HG02763 (cell line): ENCODE results near the gene RAP1GDS1.
"Not testable (repeated sequence)": the region's sequence is repeated elsewhere in the genome, so short reads cannot be mapped to it uniquely, and the experiment has no call there.

ENCODE experiments used
- ATAC-seq: cut with Tn5 transposase; IDR thresholded peaks from one replicate; pipeline ENCODE4 v1.9.1; 2021; ENCODE audit warnings: mild to moderate bottlenecking, moderate library complexity; ENCODE audit not compliant: unreplicated experiment

Gene RAP1GDS1

DNA sequence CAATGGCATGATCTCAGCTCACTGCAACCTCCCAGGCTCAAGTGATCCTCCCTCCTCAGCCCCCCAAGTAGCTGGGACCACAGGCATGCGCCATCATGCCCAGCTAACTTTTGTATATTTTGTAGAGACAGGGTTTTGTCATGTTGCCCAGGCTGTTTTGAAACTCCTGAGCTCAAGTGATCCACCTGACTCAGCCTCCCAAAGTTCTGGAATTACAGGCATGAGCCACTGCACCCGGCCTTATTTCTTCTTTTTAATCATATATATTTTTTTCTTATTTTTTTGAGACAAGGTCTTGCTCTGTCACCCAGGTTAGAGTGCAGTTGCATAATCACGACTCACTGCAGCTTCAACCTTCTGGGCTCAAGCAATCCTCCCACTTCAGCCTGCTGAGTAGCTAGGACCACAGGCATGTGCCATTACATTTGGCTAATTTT is 213.2 kb downstream of the RAP1GDS1 start:
- no peak for ATAC-seq

DNA sequence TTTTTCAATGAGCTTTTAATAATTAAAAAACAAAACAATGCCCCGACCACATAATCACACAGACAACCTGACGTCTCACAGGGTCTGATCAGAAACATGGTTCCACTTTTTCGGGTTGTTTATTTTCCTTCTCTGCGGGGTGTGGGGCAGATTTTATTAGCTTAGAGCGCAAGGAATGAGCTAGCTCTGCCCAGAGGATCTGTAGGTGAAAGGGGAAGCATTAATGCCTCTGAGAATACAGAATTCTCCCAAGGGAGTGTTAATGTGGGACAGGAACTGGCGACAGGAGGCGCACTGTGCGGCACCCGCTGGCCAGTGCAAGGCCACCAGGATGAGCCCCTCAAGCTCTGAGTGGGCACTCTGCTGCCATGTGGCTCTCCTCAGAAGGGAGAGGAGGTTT is 215.7 kb downstream of the RAP1GDS1 start:
- ATAC-seq, result no peak

DNA sequence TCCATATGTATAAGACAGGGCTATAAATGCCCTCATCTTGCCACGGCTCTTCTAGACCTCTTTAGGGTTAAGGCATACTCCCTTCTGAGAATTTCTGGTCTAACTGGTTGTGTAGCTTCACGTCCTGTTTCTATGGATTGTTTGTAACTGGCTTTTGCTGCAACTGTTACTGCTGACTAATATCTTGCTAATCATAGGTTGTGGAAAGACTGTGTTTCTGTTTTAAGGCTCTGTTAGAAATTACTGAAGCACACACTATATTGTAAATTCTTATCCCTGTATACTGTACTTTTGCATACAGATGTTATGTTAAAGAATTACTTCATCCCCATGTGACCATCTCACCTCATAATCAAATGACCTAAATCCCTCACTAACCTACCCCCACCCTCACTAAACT is 218.4 kb downstream of the RAP1GDS1 start:
- not testable (repeated sequence) for ATAC-seq

- no peak for ATAC-seq
Measured at GRCh38 chr4:98480535-98480934, 219.4 kb downstream of the RAP1GDS1 start.

DNA sequence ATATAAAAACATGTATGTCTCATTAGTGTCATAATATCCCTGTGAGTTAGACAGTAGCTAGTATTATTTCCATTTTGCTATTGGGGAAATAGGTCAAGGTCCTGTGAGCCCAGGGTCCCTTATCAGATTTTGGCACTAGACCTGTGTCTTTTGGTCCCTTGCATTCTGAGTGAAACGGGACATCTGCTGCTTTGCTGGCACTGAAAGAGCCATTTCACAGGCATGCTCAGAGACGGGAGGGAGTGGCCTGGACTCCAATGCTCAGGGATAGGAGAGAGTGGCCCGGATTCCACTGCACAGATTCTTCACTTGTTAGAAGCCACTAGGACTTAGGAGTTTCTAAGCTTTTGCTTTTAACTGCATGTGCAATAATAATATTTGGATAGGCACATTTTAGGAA is 220.0 kb downstream of the RAP1GDS1 start:
- no peak for ATAC-seq

DNA sequence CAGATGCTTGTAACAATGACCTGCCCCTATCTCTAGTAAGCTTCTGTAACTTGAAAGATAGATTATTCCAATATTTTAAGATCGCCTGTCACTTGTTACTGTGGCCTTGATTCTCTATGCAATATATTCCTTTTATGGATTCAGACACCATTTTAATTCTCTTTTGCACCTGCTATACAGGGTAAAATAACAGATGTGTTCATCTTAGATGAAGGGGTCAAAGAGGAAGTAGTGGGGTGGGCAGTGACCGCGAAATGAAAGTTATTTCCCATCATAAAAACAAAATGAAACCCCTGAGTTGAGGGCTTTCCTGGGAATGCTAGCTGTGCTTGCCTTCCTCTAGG is 221.3 kb downstream of the RAP1GDS1 start:
- ATAC-seq, result peak; percentile 14

DNA sequence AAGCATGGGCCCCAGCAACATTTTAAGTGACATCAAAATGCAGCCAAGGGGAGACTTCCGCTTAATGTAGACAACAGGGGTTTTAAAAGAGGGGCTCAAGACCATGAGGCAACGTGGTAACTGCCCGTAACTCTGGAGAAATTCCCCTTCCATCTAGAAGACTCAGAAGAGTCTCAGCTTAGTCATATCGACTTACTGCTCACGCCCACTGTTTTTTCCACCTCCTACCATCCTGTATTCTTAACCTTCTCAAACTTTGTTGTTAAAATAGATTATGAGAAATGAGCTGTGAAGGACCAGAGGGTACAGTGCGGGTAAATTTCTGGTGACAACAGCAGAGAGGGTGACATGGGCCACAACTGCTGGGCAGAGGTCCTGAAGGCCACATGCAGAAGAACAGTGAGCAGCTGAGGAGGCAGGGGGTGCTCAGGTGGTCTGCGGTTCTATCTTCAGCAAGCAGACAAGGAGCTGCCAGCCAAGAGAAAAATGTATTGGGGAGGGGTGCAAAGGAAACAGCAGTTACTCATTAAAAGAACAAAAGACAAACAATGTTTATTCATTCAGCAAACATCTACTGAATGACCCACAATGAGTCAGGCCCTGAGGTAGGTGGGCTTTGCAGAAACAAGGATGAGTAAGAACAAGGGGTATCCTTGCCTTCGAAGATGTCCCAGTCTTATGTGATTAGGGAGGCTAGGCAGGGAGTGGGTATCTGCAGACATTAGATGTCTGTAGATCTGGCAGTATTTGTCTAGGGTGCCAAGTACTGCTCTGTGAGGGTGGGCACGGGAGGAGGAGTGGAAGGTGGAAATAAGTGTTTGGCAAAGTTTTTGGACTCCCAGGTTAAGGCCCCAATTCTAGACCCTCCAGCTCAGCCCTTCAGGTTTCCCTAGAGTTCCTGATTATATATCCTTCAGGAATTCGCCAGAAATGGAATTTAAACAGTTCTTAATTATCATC is 221.9 kb downstream of the RAP1GDS1 start:
- peak; percentile 90 for ATAC-seq

DNA sequence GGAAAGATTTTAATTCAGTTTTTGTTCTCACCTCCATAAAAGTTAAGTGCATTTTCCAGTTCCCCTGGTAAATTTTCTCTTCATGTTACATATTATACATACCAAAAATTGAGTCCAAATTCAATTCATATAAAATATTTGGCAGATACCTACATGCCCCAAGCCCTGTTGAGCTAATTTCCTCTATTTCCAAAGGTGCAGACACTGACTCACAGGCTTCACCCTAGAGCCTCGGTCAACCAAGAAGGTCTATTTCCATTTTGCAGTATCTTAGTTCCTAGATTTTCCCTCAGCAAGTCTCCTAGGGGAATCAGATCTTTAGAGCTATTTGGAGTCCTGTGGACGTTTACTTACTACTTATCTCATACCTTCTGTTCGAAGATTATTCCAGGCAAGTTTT is 222.8 kb downstream of the RAP1GDS1 start:
- no peak for ATAC-seq

GRCh38 chr4:98485816-98486345 is 224.7 kb downstream of the RAP1GDS1 start:
- no peak for ATAC-seq

DNA sequence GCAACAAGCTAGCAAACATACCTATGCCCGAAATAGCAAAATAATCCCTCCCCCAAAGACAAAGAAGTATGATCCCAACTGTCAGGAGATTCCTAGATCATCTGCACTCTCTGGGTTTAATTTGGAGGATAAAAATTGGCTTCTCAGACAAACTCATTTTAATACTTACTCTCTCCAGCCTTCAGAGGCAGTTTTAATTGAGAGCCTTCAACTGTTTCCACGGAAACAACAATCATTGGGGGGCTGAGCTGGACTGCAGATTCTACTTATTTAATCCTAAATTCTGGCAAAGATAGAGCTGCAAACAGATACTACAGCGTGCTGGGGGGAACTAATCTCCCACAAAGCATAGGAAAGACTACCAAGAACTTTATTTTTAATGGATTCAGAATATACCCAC is 229.1 kb downstream of the RAP1GDS1 start:
- no peak for ATAC-seq

GRCh38 chr4:98491899-98492559 is 230.8 kb downstream of the RAP1GDS1 start:
- no peak for ATAC-seq

DNA sequence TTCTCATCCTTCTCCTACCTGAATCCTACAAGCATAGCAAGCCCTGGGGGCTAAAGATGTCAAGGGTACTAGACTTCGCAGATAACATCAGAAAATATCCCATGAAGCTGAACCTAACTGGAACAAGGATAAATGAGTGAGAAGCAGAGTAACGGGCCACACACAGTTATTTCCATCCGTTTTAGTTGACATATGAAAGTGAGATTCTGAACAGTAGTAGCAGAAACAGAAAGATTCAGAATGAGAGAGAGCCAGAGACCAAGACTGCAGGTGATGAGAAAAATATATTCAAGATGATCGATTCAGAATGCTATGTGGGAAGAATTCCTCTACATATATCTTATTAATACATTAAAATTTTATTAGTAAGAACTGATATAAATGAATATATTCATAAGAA is 232.1 kb downstream of the RAP1GDS1 start:
- ATAC-seq, result peak; percentile 86
